Measurements from ENCODE around the gene MEIKIN. TPM values are rescaled to one million over a fixed set of nuclear protein-coding genes. Genes with fewer than 3 reads are reported as not detected.

MEIKIN gene
- total and polyA plus RNA-seq, 2 of the 13 experiments (the other 11 are each of a cell fraction or from before 2014, with no cell fraction given) = not detected

DNA sequence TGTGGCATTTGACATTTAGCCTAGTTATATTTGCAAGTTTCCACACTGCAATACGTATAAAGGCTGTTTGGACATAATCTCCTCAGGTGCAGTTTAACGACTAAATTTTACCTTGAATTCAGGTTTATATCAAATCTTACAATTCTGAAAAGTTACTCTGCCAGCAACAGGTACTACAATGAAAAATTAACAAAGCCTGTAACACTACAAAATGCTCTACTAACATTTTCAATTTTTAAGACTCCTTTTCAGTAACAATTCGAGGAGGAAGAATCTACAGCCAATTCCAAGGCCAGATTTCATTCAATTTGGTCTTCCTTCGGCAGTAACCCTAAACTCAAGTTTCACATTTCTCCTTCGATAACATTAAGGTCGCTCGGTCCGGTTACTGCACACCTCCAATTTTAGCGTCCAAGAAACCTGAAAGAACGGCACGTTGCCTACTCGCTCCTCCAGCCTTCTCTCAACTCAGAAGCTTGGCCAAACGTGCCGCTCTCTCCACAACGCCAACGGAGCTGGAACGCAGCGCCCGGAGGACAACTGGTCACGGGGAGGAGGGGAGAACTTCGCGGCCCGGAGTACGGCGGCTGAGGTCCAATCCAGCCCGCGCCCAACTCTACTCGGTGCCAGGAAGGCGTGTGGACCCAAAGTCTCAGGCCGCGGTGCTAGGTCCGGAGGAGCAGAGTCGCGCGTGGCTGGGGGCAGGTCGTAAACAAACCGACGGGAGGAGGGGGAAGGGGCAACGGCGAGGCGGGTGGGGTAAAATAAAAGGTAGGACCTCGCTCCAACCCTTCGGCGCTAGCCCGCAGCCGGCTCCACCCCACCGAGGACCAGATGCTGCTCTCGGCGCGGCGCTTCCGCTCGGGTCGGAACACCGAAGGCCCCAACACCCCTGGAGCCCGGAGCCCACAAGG lies 149.3 kb downstream of the MEIKIN start (continued):
- TF ChIP-seq IRF2 (CRISPR knock-in tag; IDR thresholded peaks at IDR 0.05) (no peak), ETV6 (CRISPR knock-in tag; conservative IDR thresholded peaks at IDR 0.05) (no peak), KMT2A (CRISPR knock-in tag; IDR thresholded peaks at IDR 0.05) (no peak), ZBTB42 (CRISPR knock-in tag; IDR thresholded peaks at IDR 0.05) (no peak), MAFK (conservative IDR thresholded peaks at IDR 0.05 in 1 of 2, IDR thresholded peaks at IDR 0.05 in 1 of 2; ENCODE audit: low read length in 2 of 2) (no peak), THAP8 (CRISPR knock-in tag; IDR thresholded peaks at IDR 0.05; ENCODE audit: borderline replicate concordance) (no peak), ZNF569 (CRISPR knock-in tag; IDR thresholded peaks at IDR 0.05; ENCODE audit: borderline replicate concordance) (no peak), ZBTB40 (IDR thresholded peaks at IDR 0.05) (no peak), ZBTB40 (CRISPR knock-in tag; IDR thresholded peaks at IDR 0.05) (no peak), SMAD1 (CRISPR knock-in tag; IDR thresholded peaks at IDR 0.05; ENCODE audit: borderline replicate concordance, low read depth) (no peak), CEBPB (IDR thresholded peaks at IDR 0.05; ENCODE audit: borderline replicate concordance, low read depth, low read length) (no peak), CCDC6 (CRISPR knock-in tag; IDR thresholded peaks at IDR 0.05) (no peak), GLI4 (CRISPR knock-in tag; IDR thresholded peaks at IDR 0.05; ENCODE audit: borderline replicate concordance) (no peak), ZNF557 (CRISPR knock-in tag; IDR thresholded peaks at IDR 0.05) (0 out of 2 replicates have a peak, but pooled peaks have one; percentile 52), PCBP1 (IDR thresholded peaks at IDR 0.05; ENCODE audit: borderline replicate concordance, low read depth, low read length) (no peak), ZSCAN29 (CRISPR knock-in tag; conservative IDR thresholded peaks at IDR 0.05) (no peak)
- TF ChIP-seq, protein P1, sequence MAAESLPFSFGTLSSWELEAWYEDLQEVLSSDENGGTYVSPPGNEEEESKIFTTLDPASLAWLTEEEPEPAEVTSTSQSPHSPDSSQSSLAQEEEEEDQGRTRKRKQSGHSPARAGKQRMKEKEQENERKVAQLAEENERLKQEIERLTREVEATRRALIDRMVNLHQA (CRISPR knock-in tag; IDR thresholded peaks at IDR 0.05) = no peak
- TF ChIP-seq, protein P2, sequence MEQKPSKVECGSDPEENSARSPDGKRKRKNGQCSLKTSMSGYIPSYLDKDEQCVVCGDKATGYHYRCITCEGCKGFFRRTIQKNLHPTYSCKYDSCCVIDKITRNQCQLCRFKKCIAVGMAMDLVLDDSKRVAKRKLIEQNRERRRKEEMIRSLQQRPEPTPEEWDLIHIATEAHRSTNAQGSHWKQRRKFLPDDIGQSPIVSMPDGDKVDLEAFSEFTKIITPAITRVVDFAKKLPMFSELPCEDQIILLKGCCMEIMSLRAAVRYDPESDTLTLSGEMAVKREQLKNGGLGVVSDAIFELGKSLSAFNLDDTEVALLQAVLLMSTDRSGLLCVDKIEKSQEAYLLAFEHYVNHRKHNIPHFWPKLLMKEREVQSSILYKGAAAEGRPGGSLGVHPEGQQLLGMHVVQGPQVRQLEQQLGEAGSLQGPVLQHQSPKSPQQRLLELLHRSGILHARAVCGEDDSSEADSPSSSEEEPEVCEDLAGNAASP (CRISPR knock-in tag; IDR thresholded peaks at IDR 0.05; ENCODE audit: borderline replicate concordance) = no peak
